Measurements from ENCODE around the gene RORC. TPM values are rescaled to one million over a fixed set of nuclear protein-coding genes. Genes with fewer than 3 reads are reported as not detected.

Gene RORC
- total and polyA plus RNA-seq, 2 experiments from 2014 or later, result not detected

- Histone ChIP-seq H3K27ac (no peak overlapping the region), H3K4me1 (ENCODE audit: low read depth) (peaks cover 5% of the 10 kb centered on the region), H3K9me3 (ENCODE audit: low read depth) (no peaks in the 10 kb centered on the region), H3K27me3 (no peaks in the 10 kb centered on the region), H3K36me3 (peaks cover 16% of the 10 kb centered on the region), H3K4me3 (no peak overlapping the region)
- no peak for DNase-seq (ENCODE audit: low read depth in 1 of 2, low spot score in 1 of 2)
- TF ChIP-seq CTCF (IDR thresholded peaks at IDR 0.05; ENCODE audit: low read depth, low read length), result no peak
These were observed 72.4 kb downstream of the RORC start for GRCh38 chr1:151759241-151759640.

- Histone ChIP-seq H3K27ac (no peak overlapping the region), H3K9me3 (ENCODE audit: low read depth) (no peaks in the 10 kb centered on the region), H3K36me3 (peaks cover 8% of the 10 kb centered on the region), H3K4me1 (ENCODE audit: low read depth) (no peaks in the 10 kb centered on the region), H3K4me3 (no peak overlapping the region), H3K27me3 (no peaks in the 10 kb centered on the region)
- DNase-seq (ENCODE audit: low read depth in 1 of 2, low spot score in 1 of 2), result peak in 1 of 2 donors; percentile 14
- no peak for TF ChIP-seq CTCF (IDR thresholded peaks at IDR 0.05; ENCODE audit: low read depth, low read length)
These were observed 75.3 kb downstream of the RORC start for GRCh38 chr1:151756291-151756690.

Other genes starting within 250 kb of the RORC start
- 24.5 and 34.5 TPM in 2 replicates for gene SNX27, start 219.8 kb downstream of the RORC start, total RNA-seq
- 24.4 and 27.6 TPM in 2 replicates for gene SNX27, start 219.8 kb downstream of the RORC start, polyA plus RNA-seq
- gene CELF3, start 115.0 kb downstream of the RORC start, total RNA-seq, result 0.14 and 0.42 TPM in 2 replicates
- not detected in 2 replicates for gene CELF3, start 115.0 kb downstream of the RORC start, polyA plus RNA-seq
- not detected in 2 replicates for gene RIIAD1, start 110.3 kb downstream of the RORC start, total RNA-seq
- 1.1 TPM in 1 of 2 replicates, not detected in the other for gene RIIAD1, start 110.3 kb downstream of the RORC start, polyA plus RNA-seq
- gene MRPL9, start 68.3 kb downstream of the RORC start, total RNA-seq, result 91.0 and 103 TPM in 2 replicates
- 107 and 108 TPM in 2 replicates for gene MRPL9, start 68.3 kb downstream of the RORC start, polyA plus RNA-seq
- 7.8 and 13.5 TPM in 2 replicates for gene TDRKH, start 41.3 kb downstream of the RORC start, total RNA-seq
- gene TDRKH, start 41.3 kb downstream of the RORC start, polyA plus RNA-seq, result 12.9 and 14.6 TPM in 2 replicates
- gene LINGO4, start 26.4 kb downstream of the RORC start, total RNA-seq, result not detected in 2 replicates
- not detected in 2 replicates for gene LINGO4, start 26.4 kb downstream of the RORC start, polyA plus RNA-seq
- gene C2CD4D, start 8.0 kb upstream of the RORC start, total RNA-seq, result not detected in 2 replicates
- gene C2CD4D, start 8.0 kb upstream of the RORC start, polyA plus RNA-seq, result 0.41 and 0.44 TPM in 2 replicates
- not detected in 2 replicates for gene THEM5, start 21.9 kb upstream of the RORC start, total RNA-seq
- not detected in 2 replicates for gene THEM5, start 21.9 kb upstream of the RORC start, polyA plus RNA-seq
- gene THEM4, start 77.7 kb upstream of the RORC start, total RNA-seq, result 26.8 and 37.5 TPM in 2 replicates
- 42.6 and 61.9 TPM in 2 replicates for gene THEM4, start 77.7 kb upstream of the RORC start, polyA plus RNA-seq
- 14.6 and 19.3 TPM in 2 replicates for gene S100A10, start 162.1 kb upstream of the RORC start, total RNA-seq
- 58.9 and 103 TPM in 2 replicates for gene S100A10, start 162.1 kb upstream of the RORC start, polyA plus RNA-seq
- 22.5 and 29.6 TPM in 2 replicates for gene S100A11, start 205.2 kb upstream of the RORC start, total RNA-seq
- gene S100A11, start 205.2 kb upstream of the RORC start, polyA plus RNA-seq, result 111 and 122 TPM in 2 replicates